ENCODE measurements around the gene ZNF486.

- TF ChIP-seq POLR2A (IDR thresholded peaks at IDR 0.05; ENCODE audit: extremely low read depth, insufficient read length) (no peak), CTCF (IDR thresholded peaks at IDR 0.05; ENCODE audit: low read depth, low read length) (no peak)
Observed at GRCh38 chr19:20186174-20186573, 19.2 kb downstream of the ZNF486 start.
